Measurements from ENCODE around the gene AHI1. TPM values are rescaled to one million over a fixed set of nuclear protein-coding genes. Genes with fewer than 3 reads are reported as not detected.

Gene AHI1
- total RNA-seq, 1 experiment from 2014 or later = 26.5 TPM

GRCh38 chr6:135411849-135412248 lies 85.7 kb downstream of the AHI1 start:
- intact Hi-C loops (cut with micrococcal nuclease) = no loop called here
- TF ChIP-seq CTCF (IDR thresholded peaks at IDR 0.05; ENCODE audit: unreplicated experiment) = no peak
- POLR2A ChIA-PET = interaction anchor here (1.0 kb wide), 1 partner anchor 878 kb away, joined by 4 read pairs; the partner anchor contains the start of gene BCLAF1

GRCh38 chr6:135411339-135411738 lies 86.2 kb downstream of the AHI1 start:
- intact Hi-C loops (cut with micrococcal nuclease) = no loop called here
- Mint-ChIP-seq H3K4me1 (ENCODE audit: insufficient read depth, unreplicated experiment) (no peaks in the 10 kb centered on the region), H3K4me3 (ENCODE audit: unreplicated experiment) (no peak overlapping the region)

More at GRCh38 chr6:135411849-135412248, 85.7 kb downstream of the AHI1 start:
- Mint-ChIP-seq H3K4me1 (ENCODE audit: insufficient read depth, unreplicated experiment) (no peaks in the 10 kb centered on the region), H3K27me3 (ENCODE audit: insufficient read depth, unreplicated experiment) (no peaks in the 10 kb centered on the region), H3K4me3 (ENCODE audit: unreplicated experiment) (no peak overlapping the region), H3K36me3 (ENCODE audit: insufficient read depth, unreplicated experiment) (peaks cover 16% of the 10 kb centered on the region), H3K27ac (ENCODE audit: low read depth, unreplicated experiment) (no peak overlapping the region), H3K9me3 (ENCODE audit: unreplicated experiment) (no peaks in the 10 kb centered on the region)
- no TSS peak for BruUV-seq (replicated peaks)
- CTCF ChIA-PET = interaction anchor here (0.6 to 2.0 kb wide), 4 partner anchors 11 to 268 kb away, joined by 4 to 5 read pairs (median 4); no protein-coding TSS in a partner anchor
- DNase-seq (ENCODE audit: unreplicated experiment) = no peak

GRCh38 chr6:135410856-135411255 lies 86.7 kb downstream of the AHI1 start:
- ChIA-PET POLR2A (interaction anchor here (0.7 to 1.0 kb wide), 2 partner anchors 256 to 879 kb away, joined by 3 to 4 read pairs; partner anchors contain the start of gene BCLAF1), CTCF (interaction anchor here (1.0 to 2.0 kb wide), 3 partner anchors 12 to 267 kb away, joined by 4 to 5 read pairs (median 5); no protein-coding TSS in a partner anchor)
- H3K4me3 Mint-ChIP-seq (ENCODE audit: unreplicated experiment) = no peak overlapping the region
- BruUV-seq (replicated peaks) = no TSS peak
- H3K36me3 Mint-ChIP-seq (ENCODE audit: insufficient read depth, unreplicated experiment) = peaks cover 16% of the 10 kb centered on the region
- H3K27me3 Mint-ChIP-seq (ENCODE audit: insufficient read depth, unreplicated experiment) = no peaks in the 10 kb centered on the region
- H3K4me1 Mint-ChIP-seq (ENCODE audit: insufficient read depth, unreplicated experiment) = no peaks in the 10 kb centered on the region
- DNase-seq (ENCODE audit: unreplicated experiment) = no peak
- no peaks in the 10 kb centered on the region for H3K9me3 Mint-ChIP-seq (ENCODE audit: unreplicated experiment)
- intact Hi-C loops (cut with micrococcal nuclease) = no loop called here
- H3K27ac Mint-ChIP-seq (ENCODE audit: low read depth, unreplicated experiment) = no peak overlapping the region
- no peak for TF ChIP-seq CTCF (IDR thresholded peaks at IDR 0.05; ENCODE audit: unreplicated experiment)

More at GRCh38 chr6:135411339-135411738, 86.2 kb downstream of the AHI1 start:
- H3K36me3 Mint-ChIP-seq (ENCODE audit: insufficient read depth, unreplicated experiment) = peaks cover 16% of the 10 kb centered on the region
- TF ChIP-seq CTCF (IDR thresholded peaks at IDR 0.05; ENCODE audit: unreplicated experiment) = peak; percentile 9
- peak; percentile 9 for DNase-seq (ENCODE audit: unreplicated experiment)
- no peaks in the 10 kb centered on the region for H3K27me3 Mint-ChIP-seq (ENCODE audit: insufficient read depth, unreplicated experiment)
- no peaks in the 10 kb centered on the region for H3K9me3 Mint-ChIP-seq (ENCODE audit: unreplicated experiment)
- POLR2A ChIA-PET = interaction anchor here (1.0 kb wide), 1 partner anchor 879 kb away, joined by 4 read pairs; the partner anchor contains the start of gene BCLAF1
- no peak overlapping the region for H3K27ac Mint-ChIP-seq (ENCODE audit: low read depth, unreplicated experiment)
- CTCF ChIA-PET = interaction anchor here (1.0 to 2.0 kb wide), 3 partner anchors 12 to 268 kb away, joined by 4 to 5 read pairs (median 5); no protein-coding TSS in a partner anchor
- no TSS peak for BruUV-seq (replicated peaks)

GRCh38 chr6:135403584-135403983 lies 94.0 kb downstream of the AHI1 start:
- Mint-ChIP-seq H3K9me3 (ENCODE audit: unreplicated experiment) (no peaks in the 10 kb centered on the region), H3K4me1 (ENCODE audit: insufficient read depth, unreplicated experiment) (no peaks in the 10 kb centered on the region), H3K4me3 (ENCODE audit: unreplicated experiment) (no peak overlapping the region), H3K27me3 (ENCODE audit: insufficient read depth, unreplicated experiment) (no peaks in the 10 kb centered on the region), H3K36me3 (ENCODE audit: insufficient read depth, unreplicated experiment) (peaks cover 15% of the 10 kb centered on the region), H3K27ac (ENCODE audit: low read depth, unreplicated experiment) (no peak overlapping the region)
- DNase-seq (ENCODE audit: unreplicated experiment) = no peak
- TF ChIP-seq CTCF (IDR thresholded peaks at IDR 0.05; ENCODE audit: unreplicated experiment) = no peak
- ChIA-PET CTCF (interaction anchor here (0.6 to 0.8 kb wide), 5 partner anchors 9 to 547 kb away, joined by 3 to 5 read pairs (median 3); no protein-coding TSS in a partner anchor), POLR2A (no interaction called here)
- no TSS peak for BruUV-seq (replicated peaks)
- intact Hi-C loops (cut with micrococcal nuclease) = no loop called here
